ENCODE results near the gene SPTB.

DNA sequence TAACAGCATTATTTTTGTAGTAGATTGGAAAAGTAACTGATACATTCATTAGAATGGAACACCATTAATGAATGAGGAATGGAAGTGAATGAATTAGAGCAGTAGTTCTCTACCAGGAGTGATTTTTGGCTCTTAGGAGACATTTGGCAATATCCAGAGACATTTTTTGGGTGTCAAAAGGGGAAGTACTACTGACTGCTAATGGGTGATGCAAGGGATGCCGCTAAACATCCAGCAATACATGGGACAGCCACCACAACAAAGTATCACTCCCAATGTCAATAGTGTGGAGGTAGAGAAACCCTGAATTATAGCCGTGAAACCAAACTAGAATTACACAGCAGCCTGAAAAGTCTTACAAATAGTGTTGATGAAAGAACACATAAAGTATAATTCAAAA, 36.1 kb upstream of the SPTB start:
- no peak for TF ChIP-seq POLR2A (IDR thresholded peaks at IDR 0.05; ENCODE audit: low read depth, low read length)
- TF ChIP-seq POU2F2 (IDR thresholded peaks at IDR 0.05; ENCODE audit: low read depth, low read length), result no peak
- TF ChIP-seq POLR2AphosphoS5 (IDR thresholded peaks at IDR 0.05; ENCODE audit: low read depth, low read length), result no peak
- 0 out of 2 replicates have a peak, but pooled peaks have one; percentile 19 for TF ChIP-seq SPI1 (IDR thresholded peaks at IDR 0.05; ENCODE audit: low read depth, low read length)
- no peak for TF ChIP-seq PAX5 (IDR thresholded peaks at IDR 0.05; ENCODE audit: insufficient read depth, low read length, severe bottlenecking)
- TF ChIP-seq TAF1 (IDR thresholded peaks at IDR 0.05; ENCODE audit: low read depth, low read length), result no peak
